IPS-18c (cell line): ENCODE results near the gene ZNF106.
A peak's percentile ranks its signal among the peaks of the same experiment; 100 is the strongest.

ENCODE experiments used
- H3K4me3 ChIP-seq: 2 replicates; pipeline ENCODE4 v1.7.0; 2013; ENCODE audit warnings: low read depth, mild to moderate bottlenecking, low read length, moderate library complexity; ENCODE audit not compliant: insufficient read depth
- H3K9me3 ChIP-seq: one replicate; pipeline ENCODE4 v1.6.1; 2013; ENCODE audit warnings: mild to moderate bottlenecking, low read length, moderate library complexity; ENCODE audit not compliant: control insufficient read depth, insufficient read depth

ZNF106 gene

GRCh38 chr15:42490671-42491538 lies at the start of gene ZNF106:
TSS of gene ZNF106 (minus strand) at chr15:42491141. CDS start at chr15:42472289, 18,852 bp downstream.
- H3K4me3 ChIP-seq = peak within 1 kb of the TSS; percentile 92
- no peaks in the 10 kb centered on the region for H3K9me3 ChIP-seq

- H3K9me3 ChIP-seq = no peaks in the 10 kb centered on the region
- H3K4me3 ChIP-seq = no peak overlapping the region
These were observed 42.3 kb upstream of the ZNF106 start for GRCh38 chr15:42533246-42533645.

GRCh38 chr15:42528970-42529369 lies 38.0 kb upstream of the ZNF106 start:
- Histone ChIP-seq H3K9me3 (no peaks in the 10 kb centered on the region), H3K4me3 (no peak overlapping the region)

- Histone ChIP-seq H3K9me3 (no peaks in the 10 kb centered on the region), H3K4me3 (no peak overlapping the region)
These were observed 32.4 kb upstream of the ZNF106 start for GRCh38 chr15:42523331-42523730.

GRCh38 chr15:42511007-42511391 lies 20.1 kb upstream of the ZNF106 start:
- Histone ChIP-seq H3K9me3 (peaks cover 2% of the 10 kb centered on the region), H3K4me3 (no peak overlapping the region)

- Histone ChIP-seq H3K9me3 (peaks cover 2% of the 10 kb centered on the region), H3K4me3 (no peak overlapping the region)
These were observed 19.5 kb upstream of the ZNF106 start for GRCh38 chr15:42510258-42511006.

- peaks cover 2% of the 10 kb centered on the region for H3K9me3 ChIP-seq
These were observed 17.3 kb upstream of the ZNF106 start for GRCh38 chr15:42508263-42508690.

GRCh38 chr15:42507514-42507913 lies 16.6 kb upstream of the ZNF106 start:
- peaks cover 2% of the 10 kb centered on the region for H3K9me3 ChIP-seq

More at GRCh38 chr15:42508263-42508690, 17.3 kb upstream of the ZNF106 start:
- H3K4me3 ChIP-seq = no peak overlapping the region

GRCh38 chr15:42504631-42505030 lies 13.7 kb upstream of the ZNF106 start:
- peaks cover 2% of the 10 kb centered on the region for H3K9me3 ChIP-seq
- H3K4me3 ChIP-seq = no peak overlapping the region

More at GRCh38 chr15:42507514-42507913, 16.6 kb upstream of the ZNF106 start:
- no peak overlapping the region for H3K4me3 ChIP-seq

- H3K4me3 ChIP-seq = no peak overlapping the region
- H3K9me3 ChIP-seq = peaks cover 2% of the 10 kb centered on the region
These were observed 12.9 kb upstream of the ZNF106 start for GRCh38 chr15:42503825-42504224.

- peaks cover 2% of the 10 kb centered on the region for H3K9me3 ChIP-seq
- no peak overlapping the region for H3K4me3 ChIP-seq
These were observed 11.5 kb upstream of the ZNF106 start for GRCh38 chr15:42502477-42502876.

- peaks cover 2% of the 10 kb centered on the region for H3K9me3 ChIP-seq
- H3K4me3 ChIP-seq = no peak overlapping the region
These were observed 9.1 kb upstream of the ZNF106 start for GRCh38 chr15:42499858-42500609.

- H3K9me3 ChIP-seq = peaks cover 2% of the 10 kb centered on the region
- H3K4me3 ChIP-seq = no peak overlapping the region
These were observed 7.5 kb upstream of the ZNF106 start for GRCh38 chr15:42498212-42499068.

GRCh38 chr15:42495361-42496212 lies 4.6 kb upstream of the ZNF106 start, which contains the start of gene SNAP23:
TSS of gene SNAP23 (plus strand) at chr15:42495634. CDS start at chr15:42511847, 16,213 bp downstream.
- H3K9me3 ChIP-seq = no peaks in the 10 kb centered on the region
- peak within 1 kb of the TSS; percentile 61 for H3K4me3 ChIP-seq

- H3K4me3 ChIP-seq = peak overlapping the region; percentile 61; the same call in 1 of the 2 replicates
- H3K9me3 ChIP-seq = no peaks in the 10 kb centered on the region
These were observed 4.0 kb upstream of the ZNF106 start for GRCh38 chr15:42494998-42495360.

- H3K9me3 ChIP-seq = no peaks in the 10 kb centered on the region
- H3K4me3 ChIP-seq = no peak overlapping the region
These were observed 2.7 kb upstream of the ZNF106 start for GRCh38 chr15:42493679-42494078.
